ENCODE data around the gene RSU1.

- no peak for TF ChIP-seq POLR2A (IDR thresholded peaks at IDR 0.05; ENCODE audit: low read depth, low read length)
- TF ChIP-seq, protein P1, sequence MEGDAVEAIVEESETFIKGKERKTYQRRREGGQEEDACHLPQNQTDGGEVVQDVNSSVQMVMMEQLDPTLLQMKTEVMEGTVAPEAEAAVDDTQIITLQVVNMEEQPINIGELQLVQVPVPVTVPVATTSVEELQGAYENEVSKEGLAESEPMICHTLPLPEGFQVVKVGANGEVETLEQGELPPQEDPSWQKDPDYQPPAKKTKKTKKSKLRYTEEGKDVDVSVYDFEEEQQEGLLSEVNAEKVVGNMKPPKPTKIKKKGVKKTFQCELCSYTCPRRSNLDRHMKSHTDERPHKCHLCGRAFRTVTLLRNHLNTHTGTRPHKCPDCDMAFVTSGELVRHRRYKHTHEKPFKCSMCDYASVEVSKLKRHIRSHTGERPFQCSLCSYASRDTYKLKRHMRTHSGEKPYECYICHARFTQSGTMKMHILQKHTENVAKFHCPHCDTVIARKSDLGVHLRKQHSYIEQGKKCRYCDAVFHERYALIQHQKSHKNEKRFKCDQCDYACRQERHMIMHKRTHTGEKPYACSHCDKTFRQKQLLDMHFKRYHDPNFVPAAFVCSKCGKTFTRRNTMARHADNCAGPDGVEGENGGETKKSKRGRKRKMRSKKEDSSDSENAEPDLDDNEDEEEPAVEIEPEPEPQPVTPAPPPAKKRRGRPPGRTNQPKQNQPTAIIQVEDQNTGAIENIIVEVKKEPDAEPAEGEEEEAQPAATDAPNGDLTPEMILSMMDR (IDR thresholded peaks at IDR 0.05; ENCODE audit: extremely low read depth in 1 of 2, insufficient read depth in 1 of 2, low read depth in 1 of 2, low read length in 2 of 2) = no peak
- no peak for TF ChIP-seq JUN (IDR thresholded peaks at IDR 0.05; ENCODE audit: borderline replicate concordance, insufficient read depth, insufficient read length, low read depth)
- no peak for TF ChIP-seq FOS (IDR thresholded peaks at IDR 0.05; ENCODE audit: borderline replicate concordance, insufficient read depth, low read length)
- TF ChIP-seq POLR2AphosphoS5 (IDR thresholded peaks at IDR 0.05; ENCODE audit: insufficient read depth, low read depth, low read length) = no peak
- no peak for TF ChIP-seq EZH2 (IDR thresholded peaks at IDR 0.05; ENCODE audit: borderline replicate concordance, low read depth, low read length, severe bottlenecking)
These were observed 48.5 kb downstream of the RSU1 start for GRCh38 chr10:16768702-16769101.
